ENCODE data around the gene TMEM208.
A peak's percentile ranks its signal among the peaks of the same experiment; 100 is the strongest.

The TMEM208 gene

DNA sequence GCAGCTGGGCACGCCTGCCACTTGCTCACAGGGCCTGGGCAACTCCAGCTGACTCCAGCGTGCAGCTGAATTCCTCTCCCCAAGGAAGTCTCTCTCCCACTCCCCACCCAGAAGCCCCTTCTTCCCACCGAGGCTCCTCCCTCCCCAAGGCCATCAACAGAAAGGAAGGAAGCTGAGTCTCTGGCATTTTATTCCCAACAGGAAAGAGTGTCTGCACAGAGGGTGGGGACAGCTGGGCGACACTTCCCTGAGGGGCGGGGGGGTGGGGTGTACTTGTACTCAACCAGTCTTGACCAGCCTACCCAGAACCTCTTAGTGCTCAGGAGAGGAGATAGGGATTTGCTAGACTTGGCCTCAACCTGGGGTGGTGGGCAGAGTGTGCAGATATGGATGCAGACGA is 36.9 kb upstream of the TMEM208 start, which contains the start of gene EXOC3L1:
Gene EXOC3L1, minus strand, starts transcription at position 96 of the 400 bp plus-strand sequence. CDS start 460 bp downstream, outside the sequence.
- Histone ChIP-seq H3K4me3 (no peak within 1 kb of the TSS), H3K9me3 (ENCODE audit: low read depth, low read length) (no peaks in the 10 kb centered on the region), H3K36me3 (ENCODE audit: insufficient read depth, low read length) (peaks cover 8% of the 10 kb centered on the region; the same call in 1 of the 2 replicates), H3K27ac (no peak within 1 kb of the TSS), H3K9ac (ENCODE audit: insufficient read length) (no peak within 1 kb of the TSS)
- TF ChIP-seq POLR2AphosphoS5 (IDR thresholded peaks at IDR 0.05; ENCODE audit: borderline replicate concordance, low read depth, low read length) (no peak), FOXP2 (optimal IDR thresholded peaks at IDR 0.05; ENCODE audit: control extremely low read depth, extremely low read length, insufficient read depth) (no peak), EZH2 (IDR thresholded peaks at IDR 0.05) (no peak)
- no peak for DNase-seq (ENCODE audit: low read depth, low spot score)

DNA sequence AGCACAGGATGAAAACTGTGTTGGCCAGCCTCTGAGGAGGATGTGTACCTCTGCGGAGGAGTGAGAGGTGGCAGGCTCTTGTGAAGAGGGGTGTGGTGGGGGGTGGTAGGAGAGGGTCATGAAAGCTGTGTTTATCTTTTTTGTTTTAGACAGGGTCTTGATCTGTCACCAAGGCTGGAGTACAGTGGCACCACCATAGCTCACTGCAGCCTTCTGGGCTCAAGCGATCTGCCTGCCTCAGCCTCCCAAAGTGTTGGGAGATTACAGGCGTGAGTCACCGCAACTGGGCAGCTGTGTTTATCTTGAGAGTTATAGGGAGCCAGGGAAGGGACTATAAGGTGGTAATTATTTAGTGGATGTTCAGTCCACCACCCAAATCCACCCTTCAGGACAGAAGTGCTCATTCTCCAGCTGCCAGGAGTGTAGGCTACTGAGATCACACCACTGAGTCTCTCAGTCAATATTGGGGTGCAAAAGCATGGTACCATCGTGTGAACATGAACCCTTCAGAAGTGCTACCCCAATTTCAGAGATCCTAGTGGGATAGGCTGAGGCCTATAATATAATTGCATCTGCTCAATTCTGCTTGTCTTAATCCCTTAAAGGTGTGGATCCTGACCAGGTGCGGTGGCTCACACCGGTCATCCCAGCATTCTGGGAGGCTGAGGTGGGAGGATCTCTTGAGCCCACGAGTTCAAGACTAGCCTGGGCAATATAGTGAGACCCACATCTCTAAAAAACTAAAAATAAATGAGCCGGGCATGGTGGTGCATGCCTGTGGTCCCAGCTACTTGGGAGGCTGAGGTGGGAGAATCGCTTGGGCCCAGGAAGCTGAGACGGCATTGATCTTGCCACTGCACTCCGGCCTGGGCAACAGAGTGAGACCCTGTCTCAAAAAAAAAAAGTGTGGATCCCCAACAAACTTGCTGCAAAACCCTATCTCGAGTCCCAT is 36.2 kb upstream of the TMEM208 start:
- H3K9me3 ChIP-seq (ENCODE audit: low read depth, low read length): no peaks in the 10 kb centered on the region
- no peak overlapping the region for H3K27ac ChIP-seq
- no peak overlapping the region for H3K9ac ChIP-seq (ENCODE audit: insufficient read length)
- DNase-seq (ENCODE audit: low read depth, low spot score): no peak
- H3K4me3 ChIP-seq: no peak overlapping the region
- TF ChIP-seq EZH2 (IDR thresholded peaks at IDR 0.05) (no peak), POLR2AphosphoS5 (IDR thresholded peaks at IDR 0.05; ENCODE audit: borderline replicate concordance, low read depth, low read length) (no peak), FOXP2 (optimal IDR thresholded peaks at IDR 0.05; ENCODE audit: control extremely low read depth, extremely low read length, insufficient read depth) (no peak)
- peaks cover 15% of the 10 kb centered on the region; the same call in 1 of the 2 replicates for H3K36me3 ChIP-seq (ENCODE audit: insufficient read depth, low read length)

DNA sequence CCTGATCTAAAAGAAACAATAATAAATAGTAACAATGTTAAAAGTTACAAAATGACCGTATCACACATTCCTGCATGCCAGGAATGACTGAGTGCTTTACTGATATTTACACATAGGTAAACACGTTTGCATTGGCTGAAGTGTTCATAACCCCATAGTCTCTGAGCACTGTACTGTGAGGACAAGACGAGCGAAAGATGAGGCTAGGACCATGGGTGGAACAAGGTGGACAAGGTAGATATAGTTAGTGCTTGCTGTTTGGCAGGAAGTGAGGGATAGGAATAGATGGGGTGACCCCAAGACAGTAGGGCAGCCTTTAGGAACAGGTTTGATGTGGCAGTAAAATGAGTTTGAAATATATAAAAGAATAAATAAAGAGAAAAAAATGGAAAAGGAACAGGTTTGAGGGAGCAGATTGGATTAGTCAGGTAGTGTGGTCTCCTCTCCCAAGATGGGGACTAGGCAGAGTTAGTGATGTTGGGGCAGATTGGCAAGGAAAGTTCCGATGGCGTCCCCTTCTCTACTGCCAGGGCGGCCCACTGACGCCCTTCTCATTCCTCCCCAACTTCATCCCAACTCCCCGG is 35.4 kb upstream of the TMEM208 start:
- no peak for DNase-seq (ENCODE audit: low read depth, low spot score)
- peak overlapping the region; percentile 80 for H3K4me3 ChIP-seq
- H3K27ac ChIP-seq: no peak overlapping the region
- peak overlapping the region; percentile 26 for H3K9ac ChIP-seq (ENCODE audit: insufficient read length)
- TF ChIP-seq EZH2 (IDR thresholded peaks at IDR 0.05) (no peak), POLR2AphosphoS5 (IDR thresholded peaks at IDR 0.05; ENCODE audit: borderline replicate concordance, low read depth, low read length) (no peak), FOXP2 (optimal IDR thresholded peaks at IDR 0.05; ENCODE audit: control extremely low read depth, extremely low read length, insufficient read depth) (no peak)
- H3K9me3 ChIP-seq (ENCODE audit: low read depth, low read length): no peaks in the 10 kb centered on the region
- H3K36me3 ChIP-seq (ENCODE audit: insufficient read depth, low read length): peaks cover 18% of the 10 kb centered on the region; the same call in 1 of the 2 replicates

DNA sequence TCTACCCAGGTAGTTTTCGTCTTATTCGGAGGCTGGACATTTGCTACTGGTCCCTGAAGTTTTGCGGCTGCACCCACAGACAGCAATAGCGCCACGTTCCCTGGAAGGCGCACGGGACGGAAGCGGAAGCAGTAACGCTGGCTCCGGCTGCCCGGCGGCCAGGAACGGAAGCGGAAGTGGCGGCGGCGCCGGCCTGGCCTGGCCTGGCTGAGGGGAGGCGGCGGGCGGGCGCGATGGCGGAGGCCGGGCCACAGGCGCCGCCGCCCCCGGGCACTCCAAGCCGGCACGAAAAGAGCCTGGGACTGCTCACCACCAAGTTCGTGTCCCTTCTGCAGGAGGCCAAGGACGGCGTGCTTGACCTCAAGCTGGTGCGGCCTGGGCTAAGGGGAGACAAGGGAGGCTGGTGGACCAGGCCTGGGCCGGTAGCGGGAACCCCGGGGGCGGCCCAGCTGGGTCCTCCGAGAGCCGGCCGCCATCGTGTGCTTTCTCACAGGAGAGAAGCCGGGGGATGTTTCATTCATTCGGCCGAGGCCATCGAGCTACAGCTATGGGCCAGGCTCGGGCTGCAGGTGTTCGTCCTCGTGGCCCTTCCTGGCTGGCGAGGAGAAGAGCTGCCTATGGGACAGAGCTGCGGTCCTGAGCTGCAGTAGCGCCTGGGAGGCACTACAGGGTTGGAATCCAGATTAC is 34.8 kb upstream of the TMEM208 start, which contains the start of gene E2F4:
Gene E2F4, plus strand, starts transcription at position 161 of the 687 bp plus-strand sequence. Its CDS starts 73 bp downstream, at position 234.
- no peaks in the 10 kb centered on the region for H3K9me3 ChIP-seq (ENCODE audit: low read depth, low read length)
- no peak for DNase-seq (ENCODE audit: low read depth, low spot score)
- H3K36me3 ChIP-seq (ENCODE audit: insufficient read depth, low read length): peaks cover 18% of the 10 kb centered on the region; the same call in 1 of the 2 replicates
- peak within 1 kb of the TSS; percentile 93 for H3K9ac ChIP-seq (ENCODE audit: insufficient read length)
- H3K4me3 ChIP-seq: peak within 1 kb of the TSS; percentile 80
- H3K27ac ChIP-seq: no peak within 1 kb of the TSS
- no peak for TF ChIP-seq FOXP2 (optimal IDR thresholded peaks at IDR 0.05; ENCODE audit: control extremely low read depth, extremely low read length, insufficient read depth)
- TF ChIP-seq POLR2AphosphoS5 (IDR thresholded peaks at IDR 0.05; ENCODE audit: borderline replicate concordance, low read depth, low read length): peak; percentile 28; the same call in 1 of the 2 replicates
- no peak for TF ChIP-seq EZH2 (IDR thresholded peaks at IDR 0.05)

DNA sequence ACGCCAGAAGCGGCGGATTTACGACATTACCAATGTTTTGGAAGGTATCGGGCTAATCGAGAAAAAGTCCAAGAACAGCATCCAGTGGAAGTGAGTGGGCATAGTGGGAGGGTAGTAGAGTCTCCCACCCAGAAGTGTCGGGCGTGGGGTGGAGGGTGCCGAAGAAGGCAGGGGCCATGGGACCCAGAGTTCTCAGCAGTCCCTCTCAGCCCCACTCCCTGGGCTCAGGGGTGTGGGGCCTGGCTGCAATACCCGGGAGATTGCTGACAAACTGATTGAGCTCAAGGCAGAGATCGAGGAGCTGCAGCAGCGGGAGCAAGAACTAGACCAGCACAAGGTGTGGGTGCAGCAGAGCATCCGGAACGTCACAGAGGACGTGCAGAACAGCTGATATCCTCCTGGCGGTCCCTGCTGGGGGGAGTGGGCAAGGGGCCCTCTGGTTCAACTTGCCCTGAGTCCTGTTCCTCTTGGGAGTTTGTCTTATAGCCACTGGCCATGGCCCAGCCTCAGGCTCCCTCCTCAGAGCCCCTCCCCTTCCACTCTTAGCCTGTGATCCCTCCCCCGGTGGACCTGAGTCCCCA is 34.1 kb upstream of the TMEM208 start:
- H3K27ac ChIP-seq: no peak overlapping the region
- DNase-seq (ENCODE audit: low read depth, low spot score): no peak
- peaks cover 18% of the 10 kb centered on the region; the same call in 1 of the 2 replicates for H3K36me3 ChIP-seq (ENCODE audit: insufficient read depth, low read length)
- TF ChIP-seq POLR2AphosphoS5 (IDR thresholded peaks at IDR 0.05; ENCODE audit: borderline replicate concordance, low read depth, low read length): no peak
- TF ChIP-seq EZH2 (IDR thresholded peaks at IDR 0.05): no peak
- no peak for TF ChIP-seq FOXP2 (optimal IDR thresholded peaks at IDR 0.05; ENCODE audit: control extremely low read depth, extremely low read length, insufficient read depth)
- peak overlapping the region; percentile 80 for H3K4me3 ChIP-seq
- H3K9me3 ChIP-seq (ENCODE audit: low read depth, low read length): no peaks in the 10 kb centered on the region
- peak overlapping the region; percentile 93 for H3K9ac ChIP-seq (ENCODE audit: insufficient read length)

DNA sequence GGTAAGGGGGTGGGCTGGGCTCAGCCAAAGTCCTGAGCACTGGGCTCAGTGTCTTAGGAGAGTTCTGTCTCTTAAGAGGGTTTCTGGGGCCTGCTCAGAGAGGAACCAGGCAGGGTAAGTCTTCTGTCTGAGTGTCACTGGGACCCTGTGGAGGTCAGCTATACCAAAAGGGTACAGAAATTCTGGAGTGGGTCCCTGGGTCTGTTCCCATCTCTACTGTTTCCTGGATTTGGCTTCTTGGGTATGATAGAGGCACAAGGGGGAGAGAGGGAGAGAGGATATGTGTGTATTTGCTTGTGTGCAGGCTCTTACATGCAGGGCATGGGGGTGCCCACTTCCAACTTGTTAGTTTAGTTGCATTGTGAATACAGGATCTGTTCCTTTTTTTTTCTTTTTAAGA is 33.4 kb upstream of the TMEM208 start:
- Histone ChIP-seq H3K9ac (ENCODE audit: insufficient read length) (no peak overlapping the region), H3K36me3 (ENCODE audit: insufficient read depth, low read length) (peaks cover 18% of the 10 kb centered on the region; the same call in 1 of the 2 replicates)
- no peak for DNase-seq (ENCODE audit: low read depth, low spot score)

DNA sequence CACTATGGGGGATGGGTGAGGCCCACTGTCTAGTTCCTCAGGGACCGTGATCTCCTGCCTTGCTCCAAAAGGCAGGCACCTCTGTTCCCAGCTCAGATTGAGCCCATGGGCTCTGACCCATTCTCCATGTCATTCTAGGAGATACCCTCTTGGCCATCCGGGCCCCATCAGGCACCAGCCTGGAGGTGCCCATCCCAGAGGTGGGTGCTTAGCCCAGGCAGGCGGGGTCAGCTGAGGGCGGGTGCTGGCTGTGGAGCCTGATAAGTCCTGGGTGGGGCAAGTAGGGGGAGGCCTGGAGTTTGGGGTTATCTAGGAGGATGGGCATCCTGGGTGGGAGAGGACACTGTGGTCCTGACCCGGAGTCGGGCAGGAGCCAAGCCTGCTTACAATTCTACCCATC is 32.7 kb upstream of the TMEM208 start:
- Histone ChIP-seq H3K9me3 (ENCODE audit: low read depth, low read length) (no peaks in the 10 kb centered on the region), H3K27ac (no peak overlapping the region), H3K4me3 (no peak overlapping the region), H3K9ac (ENCODE audit: insufficient read length) (no peak overlapping the region), H3K36me3 (ENCODE audit: insufficient read depth, low read length) (peaks cover 18% of the 10 kb centered on the region; the same call in 1 of the 2 replicates)
- TF ChIP-seq POLR2AphosphoS5 (IDR thresholded peaks at IDR 0.05; ENCODE audit: borderline replicate concordance, low read depth, low read length) (no peak), FOXP2 (optimal IDR thresholded peaks at IDR 0.05; ENCODE audit: control extremely low read depth, extremely low read length, insufficient read depth) (no peak), EZH2 (IDR thresholded peaks at IDR 0.05) (no peak)
- no peak for DNase-seq (ENCODE audit: low read depth, low spot score)

More for the DNA sequence above, 33.4 kb upstream of the TMEM208 start:
- H3K4me3 ChIP-seq: no peak overlapping the region; the same call in 1 of the 2 replicates
- no peaks in the 10 kb centered on the region for H3K9me3 ChIP-seq (ENCODE audit: low read depth, low read length)
- no peak for TF ChIP-seq POLR2AphosphoS5 (IDR thresholded peaks at IDR 0.05; ENCODE audit: borderline replicate concordance, low read depth, low read length)
- no peak for TF ChIP-seq FOXP2 (optimal IDR thresholded peaks at IDR 0.05; ENCODE audit: control extremely low read depth, extremely low read length, insufficient read depth)
- no peak for TF ChIP-seq EZH2 (IDR thresholded peaks at IDR 0.05)
- H3K27ac ChIP-seq: no peak overlapping the region
